Measurements from ENCODE around the gene ADCY2.

DNA sequence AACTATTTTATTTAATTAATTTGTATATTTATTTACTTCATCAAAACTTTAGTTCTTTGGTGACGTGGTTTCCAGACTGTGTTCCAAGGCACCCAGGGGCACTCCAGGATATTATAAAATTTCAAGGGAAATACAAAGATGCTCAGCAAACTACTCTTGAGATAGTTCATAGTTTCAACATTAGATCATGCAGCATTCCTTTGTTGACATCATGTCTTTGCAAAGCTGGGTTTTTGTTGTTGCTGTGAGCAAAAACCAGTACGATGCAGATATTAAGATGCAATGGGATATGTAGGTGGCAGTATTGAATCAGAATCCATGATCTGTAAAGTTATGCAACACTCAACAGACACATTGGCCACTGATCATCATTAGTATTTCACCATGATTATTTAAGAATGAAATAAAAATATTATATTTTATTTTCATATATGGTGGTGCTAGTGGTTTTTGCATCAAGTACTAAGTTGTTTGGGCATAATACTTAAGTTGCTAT, 219.7 kb downstream of the ADCY2 start:
- TF ChIP-seq POLR2A (IDR thresholded peaks at IDR 0.05; ENCODE audit: low read depth) = no peak
- TF ChIP-seq, protein P1, sequence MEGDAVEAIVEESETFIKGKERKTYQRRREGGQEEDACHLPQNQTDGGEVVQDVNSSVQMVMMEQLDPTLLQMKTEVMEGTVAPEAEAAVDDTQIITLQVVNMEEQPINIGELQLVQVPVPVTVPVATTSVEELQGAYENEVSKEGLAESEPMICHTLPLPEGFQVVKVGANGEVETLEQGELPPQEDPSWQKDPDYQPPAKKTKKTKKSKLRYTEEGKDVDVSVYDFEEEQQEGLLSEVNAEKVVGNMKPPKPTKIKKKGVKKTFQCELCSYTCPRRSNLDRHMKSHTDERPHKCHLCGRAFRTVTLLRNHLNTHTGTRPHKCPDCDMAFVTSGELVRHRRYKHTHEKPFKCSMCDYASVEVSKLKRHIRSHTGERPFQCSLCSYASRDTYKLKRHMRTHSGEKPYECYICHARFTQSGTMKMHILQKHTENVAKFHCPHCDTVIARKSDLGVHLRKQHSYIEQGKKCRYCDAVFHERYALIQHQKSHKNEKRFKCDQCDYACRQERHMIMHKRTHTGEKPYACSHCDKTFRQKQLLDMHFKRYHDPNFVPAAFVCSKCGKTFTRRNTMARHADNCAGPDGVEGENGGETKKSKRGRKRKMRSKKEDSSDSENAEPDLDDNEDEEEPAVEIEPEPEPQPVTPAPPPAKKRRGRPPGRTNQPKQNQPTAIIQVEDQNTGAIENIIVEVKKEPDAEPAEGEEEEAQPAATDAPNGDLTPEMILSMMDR (IDR thresholded peaks at IDR 0.05) = no peak
